GM08714 (cell line): ENCODE measurements around the gene NSUN4.
A peak's percentile ranks its signal among the peaks of the same experiment; 100 is the strongest.

Source experiments
- H3K4me3 ChIP-seq: fragments of 200-500 bp; sonication (Bioruptor generic); 2 replicates; pipeline ENCODE4 v1.5.1; 2014; ENCODE audit warnings: mild to moderate bottlenecking, low read length, inconsistent platforms
- ZNF274 ChIP-seq: IDR thresholded peaks from 2 replicates; pipeline ENCODE4 v1.6.1; 2012; ENCODE audit warnings: mild to moderate bottlenecking, low read depth, low read length

Gene NSUN4

DNA sequence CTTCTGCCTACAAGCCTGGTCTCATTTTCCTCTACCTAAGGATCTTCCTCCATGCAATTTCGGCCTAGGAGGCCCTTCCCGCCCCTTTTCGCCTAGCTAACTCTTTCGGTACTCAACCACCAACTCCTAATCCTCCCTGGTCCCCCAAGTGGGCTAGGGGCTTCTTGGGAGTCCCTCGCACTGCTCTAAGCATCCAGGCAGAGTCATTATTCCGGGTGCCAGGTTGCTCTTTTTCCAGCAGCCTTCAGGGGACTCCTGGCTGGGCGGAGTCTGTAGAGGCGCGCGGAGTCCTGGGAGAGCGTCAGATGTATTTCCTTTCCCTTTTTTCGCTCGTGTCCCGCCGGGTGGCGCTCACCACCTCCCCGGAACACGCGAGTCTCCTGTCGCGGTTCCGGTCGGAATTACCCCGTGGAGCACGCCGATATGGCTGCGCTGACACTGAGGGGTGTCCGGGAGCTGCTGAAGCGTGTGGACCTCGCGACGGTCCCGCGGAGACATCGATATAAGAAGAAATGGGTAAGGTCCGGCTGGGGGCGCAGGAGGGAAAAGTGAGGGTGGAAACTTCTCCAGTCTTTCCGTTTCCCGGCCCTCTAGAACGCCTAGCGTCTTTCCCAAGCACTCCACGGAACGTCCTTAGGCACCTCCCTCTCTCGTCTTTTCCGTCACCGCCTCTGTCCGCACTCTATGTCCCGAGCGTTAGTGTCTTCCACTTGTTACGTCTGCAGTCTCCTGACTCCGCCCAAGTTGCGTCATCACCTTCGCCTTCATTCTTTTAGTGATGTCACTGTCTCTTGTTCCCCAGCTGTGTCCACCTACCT is at the start of gene NSUN4:
NSUN4 (plus strand) TSS at position 404 of the 818 bp plus-strand sequence; CDS start at position 424, 20 bp downstream.
- no peak for TF ChIP-seq ZNF274

GRCh38 chr1:46295306-46295705 is 45.3 kb upstream of the NSUN4 start:
- TF ChIP-seq ZNF274 = no peak
- no peak overlapping the region for H3K4me3 ChIP-seq

More for the DNA sequence above, at the start of gene NSUN4:
- H3K4me3 ChIP-seq = peak within 1 kb of the TSS; percentile 69

DNA sequence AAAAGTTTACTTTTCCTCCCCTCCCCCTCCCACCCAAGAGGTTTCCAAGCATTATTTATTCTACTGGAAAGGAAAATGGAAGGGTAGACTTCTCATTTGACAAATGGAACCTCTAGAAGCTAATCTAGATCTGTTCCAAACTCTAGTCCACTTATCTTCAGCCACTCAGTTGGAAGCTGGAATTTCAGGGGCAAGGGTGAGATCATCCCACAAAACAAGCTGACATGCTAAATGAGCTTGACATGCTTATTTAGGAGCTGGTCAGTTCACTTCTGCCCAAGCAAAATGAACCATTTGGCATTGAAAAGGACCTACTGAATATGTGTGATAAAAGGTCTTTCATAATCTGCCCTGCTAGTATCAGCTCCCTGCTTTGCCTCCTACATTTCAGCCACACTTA is 42.2 kb upstream of the NSUN4 start:
- TF ChIP-seq ZNF274 = no peak
- H3K4me3 ChIP-seq = no peak overlapping the region

DNA sequence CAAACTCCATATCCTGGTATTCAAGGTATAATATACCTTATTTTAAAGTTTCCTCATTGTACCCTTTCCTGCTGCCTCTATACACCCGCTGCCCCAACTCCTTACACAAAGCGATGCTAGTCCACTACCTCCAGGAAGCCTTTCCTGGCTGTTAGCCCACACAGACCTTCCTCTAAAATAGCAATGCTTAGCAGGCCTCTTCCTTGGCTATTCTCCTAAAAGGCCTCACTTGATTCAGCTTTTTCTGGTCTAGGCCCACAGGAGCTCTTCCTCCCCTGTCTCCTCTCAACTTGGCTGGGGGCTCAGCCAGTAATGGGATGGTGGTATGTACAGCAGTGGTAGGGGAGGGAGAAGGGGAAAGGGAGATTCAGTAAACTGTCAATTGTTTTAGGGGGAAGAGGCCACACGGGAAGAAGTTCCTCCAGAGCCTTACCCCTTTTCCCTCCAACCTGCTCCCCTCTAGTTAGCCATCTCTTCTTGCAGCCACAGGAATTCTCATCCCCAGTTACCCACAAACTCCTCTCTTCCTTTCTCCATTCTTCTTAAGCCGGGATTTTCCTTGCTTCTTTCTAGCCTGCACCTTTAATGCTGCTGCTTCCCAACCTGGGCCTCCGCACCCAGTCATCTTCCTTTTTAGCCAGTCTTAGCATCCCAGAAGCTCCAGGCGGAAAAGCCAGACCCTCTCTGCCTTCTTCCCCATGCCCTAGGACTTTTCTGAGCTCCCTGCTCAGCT is 39.8 kb upstream of the NSUN4 start:
- peak overlapping the region; percentile 79 for H3K4me3 ChIP-seq
- TF ChIP-seq ZNF274 = no peak

DNA sequence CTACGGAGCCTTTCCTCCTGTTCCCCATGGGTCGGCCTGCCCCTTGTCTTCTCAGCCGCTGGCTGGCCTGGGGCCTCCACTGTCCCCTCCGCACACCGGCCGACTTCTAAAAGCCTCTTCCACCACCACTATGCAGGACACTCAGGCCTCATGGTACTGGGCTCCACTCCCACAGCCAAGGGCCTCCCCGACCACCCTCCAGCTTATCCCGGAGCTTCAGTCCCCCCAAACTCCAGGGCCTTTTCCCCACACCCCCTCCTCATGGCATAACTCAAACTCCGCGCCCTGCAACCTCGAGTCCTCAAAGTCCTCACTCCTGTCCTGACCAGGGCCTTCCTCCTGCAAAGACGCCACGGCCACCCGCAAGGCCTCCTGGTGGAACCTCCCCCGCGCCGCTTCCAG is 39.2 kb upstream of the NSUN4 start:
- peak overlapping the region; percentile 79 for H3K4me3 ChIP-seq
- TF ChIP-seq ZNF274 = no peak

DNA sequence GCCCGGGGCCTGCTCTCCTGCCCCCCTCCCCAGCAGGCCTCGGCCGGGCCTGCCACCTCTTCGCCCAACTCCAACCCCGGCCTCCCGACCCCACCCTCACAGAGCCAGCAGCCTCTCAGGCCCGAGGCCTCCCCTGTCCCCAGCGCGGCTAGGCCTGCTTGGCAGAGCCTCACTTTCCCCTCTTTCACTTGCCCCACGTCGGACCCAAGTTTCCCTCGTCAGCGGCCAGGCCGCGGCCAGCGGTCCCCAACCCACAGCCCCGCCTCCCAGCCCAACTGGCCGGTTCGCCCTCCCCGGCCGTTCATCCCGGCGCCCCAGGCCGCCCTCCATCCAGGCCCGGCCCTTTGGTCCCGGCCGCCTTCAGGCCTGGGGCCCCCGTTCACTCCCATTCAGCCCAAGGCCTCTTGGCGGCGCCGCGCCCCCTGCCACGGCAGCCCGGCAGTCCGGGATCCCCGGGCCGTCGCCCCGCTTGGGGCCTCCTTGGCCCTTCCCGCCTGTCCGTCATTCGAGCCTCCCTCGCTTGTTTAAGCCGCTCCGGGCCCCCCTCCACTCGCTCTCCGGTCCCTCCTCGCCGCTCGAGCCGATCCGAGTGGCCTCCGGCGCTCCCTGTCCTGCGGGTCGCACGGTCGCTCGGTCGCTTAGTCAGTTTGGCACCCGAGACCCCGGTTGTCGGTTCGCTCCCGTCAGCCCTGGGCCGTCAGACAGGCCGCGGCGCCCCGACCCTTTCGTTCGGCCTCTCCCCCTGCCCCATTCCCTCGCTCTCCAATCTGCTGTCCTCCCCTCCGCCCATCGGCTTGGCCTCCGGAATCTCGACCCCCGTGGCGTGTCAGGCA is 38.6 kb upstream of the NSUN4 start:
- no peak for TF ChIP-seq ZNF274
- peak overlapping the region; percentile 79 for H3K4me3 ChIP-seq

- TF ChIP-seq ZNF274 = no peak
- H3K4me3 ChIP-seq = peak overlapping the region; percentile 79
These were observed 38.0 kb upstream of the NSUN4 start for GRCh38 chr1:46302641-46303037.

- TF ChIP-seq ZNF274 = no peak
- peak within 1 kb of the TSS; percentile 100 for H3K4me3 ChIP-seq
These were observed 37.4 kb upstream of the NSUN4 start, which contains the start of the genes LRRC41 and UQCRH for GRCh38 chr1:46303038-46303871. LRRC41 (minus strand) TSS chr1:46303616; CDS start chr1:46303322, 294 bp downstream. UQCRH (plus strand) TSS chr1:46303698; CDS start chr1:46303767, 69 bp downstream.

DNA sequence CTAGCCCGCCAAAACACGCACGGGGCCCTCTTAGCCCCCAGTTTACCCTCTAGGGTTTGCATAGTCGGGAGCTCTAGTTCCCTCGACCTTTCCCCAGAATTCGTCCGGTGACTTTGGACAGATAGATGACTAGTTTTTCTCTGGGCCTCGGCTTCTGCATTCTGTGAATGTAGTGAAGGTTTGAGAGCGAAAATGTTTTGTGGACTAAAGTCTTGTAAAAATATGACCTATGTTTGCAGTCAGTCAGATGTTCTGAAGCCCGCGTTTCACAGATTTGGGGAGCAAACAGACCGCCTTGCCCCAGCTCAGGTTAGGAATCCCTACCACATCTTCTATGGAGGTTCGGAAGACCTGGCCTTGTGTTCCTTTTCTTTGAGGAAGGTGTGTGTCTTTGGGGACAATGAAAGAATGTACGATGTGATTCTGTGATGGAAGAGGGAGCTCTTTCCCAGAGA is 36.7 kb upstream of the NSUN4 start:
- H3K4me3 ChIP-seq = peak overlapping the region; percentile 100
- no peak for TF ChIP-seq ZNF274

DNA sequence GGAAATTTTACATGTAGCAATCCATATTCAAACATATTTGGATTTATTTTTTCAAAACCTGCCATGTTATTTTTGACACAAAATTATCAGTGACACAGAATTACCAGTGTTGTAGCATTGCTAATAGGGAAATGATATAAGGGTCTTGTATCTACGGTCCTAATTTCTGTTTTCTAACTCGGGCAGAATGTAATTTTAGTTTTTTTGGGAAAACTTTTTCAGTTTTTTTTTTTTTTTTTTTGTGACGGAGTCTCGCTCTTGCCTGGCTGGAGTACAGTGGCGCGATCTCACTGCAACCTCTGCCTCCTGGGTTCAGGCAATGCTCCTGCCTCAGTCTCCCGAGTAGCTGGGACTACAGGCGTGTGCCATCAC is 34.5 kb upstream of the NSUN4 start:
- no peak overlapping the region; the same call in 1 of the 2 replicates for H3K4me3 ChIP-seq

DNA sequence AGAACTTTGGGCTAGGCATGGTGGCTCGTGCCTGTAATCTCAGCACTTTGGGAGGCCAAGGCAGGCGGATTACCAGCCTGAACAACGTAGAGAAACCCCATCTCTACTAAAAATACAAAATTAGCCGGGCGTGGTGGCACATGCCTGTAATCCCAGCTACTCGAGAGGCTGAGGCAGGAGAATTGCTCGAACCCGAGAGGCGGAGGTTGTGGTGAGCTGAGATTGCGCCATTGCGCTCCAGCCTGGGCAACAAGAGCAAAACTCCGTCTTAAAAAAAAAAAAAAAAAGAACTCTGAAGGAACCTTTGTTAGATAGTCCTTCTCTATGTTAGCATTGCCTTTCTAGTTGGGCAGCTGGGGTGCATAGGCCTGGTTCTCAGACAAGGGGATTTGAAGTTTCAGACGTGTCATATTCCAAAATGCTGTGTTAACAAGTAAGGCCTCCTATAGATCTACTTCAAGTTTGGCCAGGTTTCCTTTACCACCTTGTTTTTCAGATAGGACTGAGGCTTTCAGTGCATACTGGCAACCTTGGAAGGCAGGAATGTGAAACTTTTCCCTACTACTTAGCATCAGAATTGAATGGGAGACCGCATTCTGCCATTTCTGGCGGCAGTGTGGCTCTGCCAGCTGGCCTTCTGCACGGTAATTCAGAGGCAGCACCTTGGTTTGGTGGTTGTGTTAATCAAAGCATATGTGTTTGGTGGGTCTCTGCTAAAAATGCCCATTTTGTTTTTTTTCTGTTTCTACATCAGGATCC is 31.0 kb upstream of the NSUN4 start:
- no peak overlapping the region for H3K4me3 ChIP-seq
- TF ChIP-seq ZNF274 = no peak

More for the DNA sequence above, 34.5 kb upstream of the NSUN4 start:
- TF ChIP-seq ZNF274 = no peak

DNA sequence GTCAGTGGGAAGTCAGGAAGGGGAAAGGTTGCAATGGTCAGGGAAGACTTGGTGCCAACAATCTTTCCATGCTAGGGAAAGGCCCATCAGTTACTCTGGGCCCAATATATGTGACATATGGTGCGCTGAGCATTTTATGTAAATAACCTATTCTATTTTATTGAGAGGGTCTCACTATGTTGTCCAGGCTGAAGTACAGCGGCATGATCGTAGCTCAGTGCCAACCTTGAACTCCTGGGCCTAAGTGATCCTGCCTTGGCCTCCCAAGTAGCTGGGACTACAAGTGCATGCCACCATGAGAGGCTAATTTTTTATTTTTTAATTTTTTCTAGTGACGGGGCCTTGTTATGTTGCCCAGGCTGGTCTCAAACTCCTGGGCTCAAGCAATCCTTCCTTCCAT is 30.3 kb upstream of the NSUN4 start:
- no peak for TF ChIP-seq ZNF274

More for the DNA sequence above, 30.3 kb upstream of the NSUN4 start:
- no peak overlapping the region for H3K4me3 ChIP-seq
